ENCODE results near the gene CRTAP. TPM values are rescaled to one million over a fixed set of nuclear protein-coding genes. Genes with fewer than 3 reads are reported as not detected.
"Not testable (repeated sequence)": the region's sequence is repeated elsewhere in the genome, so short reads cannot be mapped to it uniquely, and the experiment has no call there.

The CRTAP gene
- polyA plus RNA-seq (ENCODE audit: insufficient read length in 3 of 3) = 100 to 1,000 TPM; 154 to 187 (median 169) TPM
- long read RNA-seq, donor 1, full-length matches to known transcripts = 14 of 47 reads
- long read RNA-seq, donor 1, partial matches to known transcripts = 33 of 47 reads
- long read RNA-seq, donor 1, other reads (novel, unspliced or antisense) = 0 of 47 reads
- long read RNA-seq, donor 2, full-length matches to known transcripts = 22 of 22 reads
- long read RNA-seq, donor 2, partial matches to known transcripts = 0 of 22 reads
- long read RNA-seq, donor 2, other reads (novel, unspliced or antisense) = 0 of 22 reads
- long read RNA-seq, donor 3, full-length matches to known transcripts = 33 of 84 reads
- long read RNA-seq, donor 3, partial matches to known transcripts = 45 of 84 reads
- long read RNA-seq, donor 3, other reads (novel, unspliced or antisense) = 6 of 84 reads
- long read RNA-seq, donor 4, full-length matches to known transcripts = 21 of 21 reads
- long read RNA-seq, donor 4, partial matches to known transcripts = 0 of 21 reads
- long read RNA-seq, donor 4, other reads (novel, unspliced or antisense) = 0 of 21 reads
- long read RNA-seq, donor 5 = 0 reads
- long read RNA-seq, donor 6, full-length matches to known transcripts = 21 of 59 reads
- long read RNA-seq, donor 6, partial matches to known transcripts = 38 of 59 reads
- long read RNA-seq, donor 6, other reads (novel, unspliced or antisense) = 0 of 59 reads
- long read RNA-seq, donor 7, full-length matches to known transcripts = 20 of 26 reads
- long read RNA-seq, donor 7, partial matches to known transcripts = 0 of 26 reads
- long read RNA-seq, donor 7, other reads (novel, unspliced or antisense) = 6 of 26 reads
- long read RNA-seq, donor 8, full-length matches to known transcripts = 36 of 53 reads
- long read RNA-seq, donor 8, partial matches to known transcripts = 17 of 53 reads
- long read RNA-seq, donor 8, other reads (novel, unspliced or antisense) = 0 of 53 reads
- long read RNA-seq, donor 9, full-length matches to known transcripts = 18 of 23 reads
- long read RNA-seq, donor 9, partial matches to known transcripts = 0 of 23 reads
- long read RNA-seq, donor 9, other reads (novel, unspliced or antisense) = 5 of 23 reads
- long read RNA-seq, donor 10, full-length matches to known transcripts = 19 of 26 reads
- long read RNA-seq, donor 10, partial matches to known transcripts = 7 of 26 reads
- long read RNA-seq, donor 10, other reads (novel, unspliced or antisense) = 0 of 26 reads
- long read RNA-seq, donor 11, full-length matches to known transcripts = 18 of 18 reads
- long read RNA-seq, donor 11, partial matches to known transcripts = 0 of 18 reads
- long read RNA-seq, donor 11, other reads (novel, unspliced or antisense) = 0 of 18 reads
- long read RNA-seq, donor 12, full-length matches to known transcripts = 9 of 9 reads
- long read RNA-seq, donor 12, partial matches to known transcripts = 0 of 9 reads
- long read RNA-seq, donor 12, other reads (novel, unspliced or antisense) = 0 of 9 reads
- long read RNA-seq, donor 13, full-length matches to known transcripts = 49 of 71 reads
- long read RNA-seq, donor 13, partial matches to known transcripts = 17 of 71 reads
- long read RNA-seq, donor 13, other reads (novel, unspliced or antisense) = 5 of 71 reads
- long read RNA-seq, donor 14, full-length matches to known transcripts = 22 of 22 reads
- long read RNA-seq, donor 14, partial matches to known transcripts = 0 of 22 reads
- long read RNA-seq, donor 14, other reads (novel, unspliced or antisense) = 0 of 22 reads
- long read RNA-seq, donor 15, full-length matches to known transcripts = 12 of 12 reads
- long read RNA-seq, donor 15, partial matches to known transcripts = 0 of 12 reads
- long read RNA-seq, donor 15, other reads (novel, unspliced or antisense) = 0 of 12 reads
- long read RNA-seq, donor 16, full-length matches to known transcripts = 67 of 93 reads
- long read RNA-seq, donor 16, partial matches to known transcripts = 12 of 93 reads
- long read RNA-seq, donor 16, other reads (novel, unspliced or antisense) = 14 of 93 reads

- peak in 10 of 11 donors; percentile 67 to 85 (median 84) for DNase-seq (ENCODE audit: extremely low read depth in 1 of 11, low read depth in 9 of 11, low spot score in 4 of 11)
Observed at GRCh38 chr3:33113772-33114621, at the start of gene CRTAP. Gene CRTAP (plus strand): TSS chr3:33114014. CDS start chr3:33114078, 64 bp downstream.

GRCh38 chr3:33064929-33065328 lies 48.9 kb upstream of the CRTAP start:
- DNase-seq (ENCODE audit: extremely low read depth in 1 of 11, low read depth in 9 of 11, low spot score in 4 of 11) = no peak

- DNase-seq (ENCODE audit: extremely low read depth in 1 of 11, low read depth in 9 of 11, low spot score in 4 of 11) = no peak
Observed at GRCh38 chr3:33067484-33067883, 46.3 kb upstream of the CRTAP start.

GRCh38 chr3:33069862-33070261 lies 44.0 kb upstream of the CRTAP start:
- DNase-seq (ENCODE audit: extremely low read depth in 1 of 11, low read depth in 9 of 11, low spot score in 4 of 11) = peak in 1 of 11 donors; percentile 25

- DNase-seq (ENCODE audit: extremely low read depth in 1 of 11, low read depth in 9 of 11, low spot score in 4 of 11) = no peak
Observed at GRCh38 chr3:33071181-33071580, 42.6 kb upstream of the CRTAP start.

- no peak for DNase-seq (ENCODE audit: extremely low read depth in 1 of 11, low read depth in 9 of 11, low spot score in 4 of 11)
Observed at GRCh38 chr3:33071946-33072345, 41.9 kb upstream of the CRTAP start.

DNA sequence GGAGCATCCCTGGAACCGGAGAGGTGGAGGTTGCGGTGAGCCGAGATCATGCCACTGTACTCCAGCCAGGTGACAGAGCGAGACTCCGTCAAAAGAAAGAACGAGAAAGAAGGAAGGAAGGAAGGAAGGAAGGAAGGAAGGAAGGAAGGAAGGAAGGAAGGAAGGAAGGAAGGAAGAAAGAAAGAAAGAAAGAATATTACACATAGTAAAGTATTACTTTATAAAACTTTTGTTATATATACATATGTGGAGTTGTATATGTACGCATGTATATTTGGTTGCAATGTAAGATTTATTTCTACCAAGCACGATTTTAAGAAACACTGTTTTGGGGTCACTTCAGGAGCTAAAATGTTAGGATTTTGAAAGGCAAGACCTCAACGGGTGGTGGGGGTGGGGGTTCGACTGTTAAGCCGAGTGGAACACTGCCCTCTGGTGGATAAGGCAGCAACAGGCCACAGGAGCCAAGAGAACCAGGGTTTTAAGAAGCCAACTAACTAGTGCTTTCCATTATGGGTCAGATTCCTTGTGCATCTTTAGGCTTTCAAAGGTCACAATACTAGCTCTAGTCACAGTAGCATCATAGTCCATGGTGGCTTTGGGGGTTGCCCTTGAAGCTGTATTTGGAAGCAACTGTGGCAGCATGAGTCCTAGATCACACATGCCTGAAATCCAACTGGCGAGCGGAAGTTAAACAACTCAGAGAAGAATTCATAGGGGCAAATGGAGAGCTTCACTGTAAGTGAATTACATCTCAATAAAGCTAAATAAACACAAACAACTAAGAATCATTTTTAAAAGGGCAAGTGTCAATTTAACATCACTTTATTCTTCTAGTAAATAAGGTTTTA lies 39.4 kb upstream of the CRTAP start:
- DNase-seq (ENCODE audit: extremely low read depth in 1 of 11, low read depth in 9 of 11, low spot score in 4 of 11) = peak in 6 of 11 donors; percentile 43 to 63 (median 51)

- peak in 1 of 11 donors; percentile 5 for DNase-seq (ENCODE audit: extremely low read depth in 1 of 11, low read depth in 9 of 11, low spot score in 4 of 11)
Observed at GRCh38 chr3:33075995-33076394, 37.8 kb upstream of the CRTAP start.

DNA sequence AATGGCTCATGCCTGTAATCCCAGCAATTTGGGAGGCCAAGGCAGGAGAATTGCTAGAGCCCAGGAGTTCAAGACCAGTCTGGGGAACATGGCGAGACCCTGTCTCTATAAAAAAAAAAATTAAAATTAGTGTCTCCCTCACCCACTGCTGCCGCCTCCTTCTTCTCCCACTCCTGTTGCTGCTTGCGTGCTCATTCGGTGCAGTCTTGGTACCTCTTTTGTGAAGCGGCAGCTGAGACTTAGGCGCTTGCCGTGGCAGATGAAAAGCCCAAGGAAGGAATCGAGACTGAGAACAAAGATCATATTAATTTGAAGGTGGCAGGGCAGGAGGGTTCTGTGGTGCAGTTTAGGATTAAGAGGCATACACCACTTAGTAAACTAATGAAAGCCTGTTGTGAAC lies 36.9 kb upstream of the CRTAP start:
- DNase-seq (ENCODE audit: extremely low read depth in 1 of 11, low read depth in 9 of 11, low spot score in 4 of 11) = no peak

DNA sequence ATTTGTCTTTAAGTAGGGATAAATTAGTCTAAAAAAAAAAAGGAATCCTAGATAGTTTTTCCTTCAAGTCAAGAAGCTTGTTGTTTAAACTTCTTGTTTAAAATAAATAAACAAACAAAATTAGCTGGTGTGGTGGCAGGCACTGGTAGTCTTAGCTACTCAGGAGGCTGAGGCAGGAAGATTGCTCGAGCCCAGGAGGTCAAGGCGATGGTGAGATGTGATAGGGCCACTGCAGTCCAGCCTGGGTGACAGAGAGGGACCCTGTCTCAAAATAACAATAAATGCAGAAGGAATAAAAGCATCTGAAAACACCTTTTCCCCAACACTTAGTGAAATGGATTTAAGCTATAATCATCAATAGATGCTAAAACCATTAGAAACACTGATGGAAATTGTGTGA lies 35.8 kb upstream of the CRTAP start:
- no peak for DNase-seq (ENCODE audit: extremely low read depth in 1 of 11, low read depth in 9 of 11, low spot score in 4 of 11)

DNA sequence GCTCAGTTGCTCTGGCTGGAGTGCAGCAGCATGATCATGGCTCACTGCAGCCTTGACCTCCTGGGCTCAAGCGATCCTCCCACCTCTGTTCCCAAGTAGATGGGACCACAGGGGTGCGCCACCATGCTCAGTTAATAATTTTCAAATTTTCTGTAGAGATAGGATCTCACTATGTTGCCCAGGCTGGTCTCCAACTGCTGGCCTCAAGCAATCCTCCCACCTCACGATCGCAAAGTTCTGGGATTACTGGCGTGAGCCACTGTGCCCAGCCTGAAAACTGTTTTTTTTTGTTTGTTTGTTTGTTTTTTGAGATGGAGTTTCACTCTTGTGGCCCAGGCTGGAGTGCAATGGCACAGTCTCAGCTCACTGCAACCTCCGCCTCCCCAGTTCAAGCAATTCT lies 34.0 kb upstream of the CRTAP start:
- not testable (repeated sequence) for DNase-seq (ENCODE audit: extremely low read depth in 1 of 11, low read depth in 9 of 11, low spot score in 4 of 11)

GRCh38 chr3:33081812-33082211 lies 32.0 kb upstream of the CRTAP start:
- no peak for DNase-seq (ENCODE audit: extremely low read depth in 1 of 11, low read depth in 9 of 11, low spot score in 4 of 11)

DNA sequence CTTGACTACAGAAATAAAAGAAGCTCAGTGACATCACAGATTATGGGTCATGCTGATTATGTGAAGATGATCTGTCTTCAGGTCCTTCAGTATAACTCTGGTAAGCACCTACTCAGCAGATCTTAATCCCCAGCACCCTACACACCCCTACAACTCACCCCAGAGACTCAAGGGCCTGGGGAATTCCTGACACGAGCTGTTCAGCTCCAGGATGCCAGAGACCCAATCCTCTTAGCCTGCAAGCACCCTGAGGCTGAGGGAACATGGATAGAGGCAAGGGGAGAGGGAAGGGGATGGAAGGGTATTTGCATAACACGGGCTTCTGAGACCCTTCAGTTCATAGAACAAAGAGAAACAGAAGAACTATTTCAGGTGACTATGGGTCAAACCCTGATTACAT lies 29.9 kb upstream of the CRTAP start:
- DNase-seq (ENCODE audit: extremely low read depth in 1 of 11, low read depth in 9 of 11, low spot score in 4 of 11) = no peak

- no peak for DNase-seq (ENCODE audit: extremely low read depth in 1 of 11, low read depth in 9 of 11, low spot score in 4 of 11)
Observed at GRCh38 chr3:33088691-33089090, 25.1 kb upstream of the CRTAP start.

- no peak for DNase-seq (ENCODE audit: extremely low read depth in 1 of 11, low read depth in 9 of 11, low spot score in 4 of 11)
Observed at GRCh38 chr3:33089515-33089914, 24.3 kb upstream of the CRTAP start.

- DNase-seq (ENCODE audit: extremely low read depth in 1 of 11, low read depth in 9 of 11, low spot score in 4 of 11) = no peak
Observed at GRCh38 chr3:33091746-33092145, 22.1 kb upstream of the CRTAP start.
